Umbilical cord (tissue), 2 donors: Measurements from ENCODE around the gene OTULINL. TPM values are rescaled to one million over a fixed set of nuclear protein-coding genes. Genes with fewer than 3 reads are reported as not detected.

ENCODE experiments used
- DNase-seq: peaks from one replicate; pipeline ENCODE4 v3.0.0-alpha.2; 2015; ENCODE audit warnings: low spot score
- total RNA-seq: library from RNA; depleted of rRNA; stranded (reverse); fragments of >200 nt; gene quantifications from one replicate; pipeline ENCODE4 v1.2.3, GENCODE V29; 2014; ENCODE audit warnings: low replicate concordance; ENCODE audit not compliant: insufficient read depth

Gene OTULINL
- total RNA-seq, 1 donor from 2014 or later: 3.1 TPM

- DNase-seq: no peak
These were observed 4.4 kb upstream of the OTULINL start for GRCh38 chr5:14577079-14577725.

DNA sequence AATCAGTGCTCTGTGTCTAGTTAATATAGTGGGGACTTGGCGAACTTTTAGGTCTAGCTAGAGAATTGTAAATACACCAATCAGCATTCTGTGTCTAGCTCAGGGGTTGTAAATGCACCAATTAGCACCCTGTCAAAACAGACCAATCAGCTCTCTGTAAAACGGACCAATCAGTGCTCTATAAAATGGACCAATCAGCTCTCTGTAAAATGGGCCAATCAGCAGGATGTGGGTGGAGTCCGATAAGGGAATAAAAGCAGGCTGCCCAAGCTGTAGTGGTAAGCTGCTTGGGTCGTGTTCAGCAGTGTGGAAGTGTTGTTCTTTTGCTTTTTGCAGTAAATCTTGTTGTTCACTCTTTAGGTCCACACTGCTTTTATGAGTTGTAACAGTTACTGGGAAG, 3.6 kb upstream of the OTULINL start:
- DNase-seq: no peak

GRCh38 chr5:14579246-14579645, 2.3 kb upstream of the OTULINL start:
- no peak for DNase-seq

GRCh38 chr5:14579731-14580397, 1.7 kb upstream of the OTULINL start:
- DNase-seq: no peak

GRCh38 chr5:14580398-14581034, 1.1 kb upstream of the OTULINL start:
- DNase-seq: no peak

DNA sequence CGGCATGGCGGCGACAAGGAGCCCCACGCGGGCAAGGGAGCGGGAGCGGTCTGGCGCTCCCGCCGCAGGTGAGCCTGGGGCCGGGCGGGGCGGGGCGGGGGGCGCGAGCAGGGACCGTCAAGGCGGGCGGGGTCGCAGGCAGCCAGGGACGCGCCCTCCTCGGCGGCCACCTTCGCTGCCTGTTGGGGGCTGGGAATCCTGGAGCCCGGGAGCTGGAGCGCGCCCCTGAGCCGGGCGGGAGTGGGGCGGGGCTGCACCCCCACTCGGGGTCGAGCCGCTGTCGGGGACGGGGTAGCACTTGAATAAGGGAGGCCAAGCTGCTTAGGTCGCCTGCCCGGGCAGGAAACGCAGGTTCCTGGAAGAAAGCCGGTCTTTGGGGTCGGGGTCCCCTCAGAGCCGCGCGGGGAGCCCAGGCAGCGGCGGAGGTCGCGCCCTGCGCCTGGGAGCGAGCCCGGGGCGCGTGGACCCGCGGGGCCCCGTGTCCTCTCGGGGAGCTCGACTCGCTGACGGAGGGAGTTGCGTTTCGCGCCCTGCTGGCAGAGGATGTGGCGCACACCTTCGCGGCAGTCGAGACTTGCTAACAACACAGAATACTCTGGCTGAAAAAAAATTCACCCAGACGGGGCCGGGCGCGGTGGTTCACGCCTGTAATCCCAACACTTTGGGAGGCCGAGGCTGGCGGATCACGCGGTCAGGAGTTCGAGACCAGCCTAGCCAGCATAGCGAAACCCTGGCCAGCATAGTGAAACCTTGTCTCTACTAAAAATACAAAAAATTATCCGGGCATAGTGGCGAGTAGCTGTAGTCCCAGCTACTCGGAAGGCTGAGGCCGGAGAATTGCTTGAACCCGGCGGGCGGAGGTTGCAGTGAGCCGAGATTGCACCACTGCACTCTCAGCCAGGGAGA, 552 bp downstream of the OTULINL start:
- DNase-seq: peak; percentile 32

- DNase-seq: no peak
These were observed 1.2 kb downstream of the OTULINL start for GRCh38 chr5:14582797-14583137.

- no peak for DNase-seq
These were observed 3.3 kb downstream of the OTULINL start for GRCh38 chr5:14584848-14585247.

DNA sequence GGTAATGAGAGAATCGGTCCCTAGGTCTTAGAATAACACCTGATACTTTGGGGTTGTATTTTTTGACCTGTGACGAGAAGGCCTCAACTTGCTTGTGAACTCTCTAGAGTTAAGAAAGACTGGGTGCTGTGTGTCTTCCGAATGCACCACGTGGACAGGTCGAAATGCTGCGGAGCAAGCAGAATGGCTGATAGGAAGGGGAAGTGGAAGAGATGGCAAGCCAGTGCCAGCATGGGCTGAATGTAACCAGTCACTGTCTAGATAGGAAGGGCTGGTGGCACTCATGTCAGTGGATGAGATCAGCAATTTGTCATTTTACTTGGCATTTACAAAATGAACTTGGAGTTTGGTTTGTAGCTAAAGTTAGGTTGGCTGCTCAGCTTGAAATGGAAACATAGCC, 5.6 kb downstream of the OTULINL start:
- peak; percentile 29 for DNase-seq

DNA sequence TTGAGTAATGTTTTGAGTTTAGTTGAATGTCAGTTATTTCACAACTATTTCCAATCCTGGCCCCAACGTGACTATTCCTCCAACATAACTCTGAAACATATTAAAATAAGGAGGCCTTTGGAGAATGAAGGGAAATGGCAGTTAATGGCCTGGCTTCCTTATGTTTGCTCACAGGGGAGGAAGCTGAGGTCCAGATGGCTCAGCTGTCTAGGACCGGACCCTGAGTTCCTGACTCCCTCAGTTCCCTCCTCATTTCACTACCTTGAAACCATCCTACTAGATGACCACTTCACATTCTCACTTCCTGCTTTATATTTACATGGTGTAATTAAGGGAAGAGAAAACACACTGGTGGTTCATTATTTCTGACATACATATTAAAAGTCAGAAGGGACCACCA, 6.6 kb downstream of the OTULINL start:
- no peak for DNase-seq

DNA sequence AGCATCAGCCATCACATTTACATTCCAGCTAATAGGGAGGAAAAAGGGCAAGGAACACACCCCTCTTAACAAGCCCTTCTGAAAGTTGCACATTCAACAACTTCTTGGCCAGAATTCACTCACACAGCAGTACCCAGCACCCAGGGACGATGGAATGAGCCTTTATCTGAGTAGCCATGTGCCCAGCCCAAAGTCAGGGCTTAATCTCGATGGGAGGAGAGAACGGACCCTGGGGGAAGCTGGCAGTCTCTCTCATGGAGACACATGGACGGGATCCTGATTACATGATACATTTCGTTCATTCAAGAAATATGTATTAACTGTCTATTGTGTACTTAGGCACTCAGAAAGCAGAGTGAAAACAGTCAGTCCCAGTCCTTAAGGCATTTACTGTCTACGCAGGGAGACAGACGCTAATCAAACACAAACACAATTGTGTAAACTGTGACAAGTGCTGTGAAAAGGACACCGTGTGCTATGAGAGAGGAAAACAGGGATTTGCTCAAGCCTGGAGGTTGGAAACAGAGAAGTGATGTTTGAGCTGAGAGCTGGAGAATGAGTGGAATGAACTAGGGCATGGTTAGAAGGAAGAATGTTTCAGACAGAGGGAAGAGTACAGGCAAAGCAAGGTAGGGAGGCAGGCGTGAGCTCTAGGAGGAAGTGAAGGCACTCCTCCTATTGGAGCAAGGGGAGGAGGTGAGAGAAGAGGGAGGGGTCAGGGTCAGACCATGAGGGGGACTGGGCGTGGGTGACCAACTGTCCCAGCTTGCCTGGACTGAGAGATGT, 7.4 kb downstream of the OTULINL start:
- no peak for DNase-seq

DNA sequence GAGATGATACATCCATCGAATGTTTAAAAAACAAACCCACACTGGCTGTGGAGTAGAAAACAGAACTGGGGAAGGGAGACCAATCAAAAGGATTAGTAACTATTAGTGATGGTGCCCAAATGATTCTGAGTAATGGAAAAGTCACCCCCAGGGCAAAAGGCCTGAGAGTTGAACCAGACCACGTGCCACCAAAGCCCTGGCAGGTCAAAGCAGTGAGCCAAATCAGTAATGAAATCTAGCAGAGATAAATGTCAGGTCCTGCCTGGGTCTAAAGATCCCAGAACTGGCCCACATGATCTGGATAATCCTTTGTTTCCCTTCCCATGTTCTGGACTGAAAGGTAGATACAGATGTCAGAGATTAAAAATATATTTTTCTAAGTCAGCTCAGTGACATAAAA, 9.4 kb downstream of the OTULINL start:
- no peak for DNase-seq

- no peak for DNase-seq
These were observed 10.0 kb downstream of the OTULINL start for GRCh38 chr5:14591548-14591947.

- no peak for DNase-seq
These were observed 11.9 kb downstream of the OTULINL start for GRCh38 chr5:14593326-14594021.

- DNase-seq: no peak
These were observed 12.9 kb downstream of the OTULINL start for GRCh38 chr5:14594378-14595074.

DNA sequence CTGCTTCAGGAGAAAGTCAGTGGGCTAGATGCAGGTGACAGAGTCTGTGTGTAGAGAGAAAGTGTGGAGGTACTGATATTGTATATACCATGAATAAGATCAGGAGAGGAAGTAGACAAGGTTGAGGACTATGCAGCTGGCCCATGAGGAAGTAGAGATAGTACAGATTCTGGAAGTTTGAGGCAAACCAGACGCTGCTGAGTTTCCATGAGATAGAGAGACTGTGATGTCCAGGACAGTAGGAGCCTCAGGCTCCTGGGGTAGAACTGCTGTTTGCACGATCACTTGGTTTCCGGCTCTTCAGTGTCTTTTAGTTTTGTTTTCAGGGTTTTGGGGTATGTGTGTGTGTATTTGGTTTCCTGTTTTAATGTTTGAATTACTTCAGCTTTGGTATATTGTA, 13.6 kb downstream of the OTULINL start:
- peak; percentile 78 for DNase-seq

GRCh38 chr5:14595891-14596290, 14.3 kb downstream of the OTULINL start:
- DNase-seq: no peak

GRCh38 chr5:14597080-14597479, 15.5 kb downstream of the OTULINL start:
- no peak for DNase-seq

DNA sequence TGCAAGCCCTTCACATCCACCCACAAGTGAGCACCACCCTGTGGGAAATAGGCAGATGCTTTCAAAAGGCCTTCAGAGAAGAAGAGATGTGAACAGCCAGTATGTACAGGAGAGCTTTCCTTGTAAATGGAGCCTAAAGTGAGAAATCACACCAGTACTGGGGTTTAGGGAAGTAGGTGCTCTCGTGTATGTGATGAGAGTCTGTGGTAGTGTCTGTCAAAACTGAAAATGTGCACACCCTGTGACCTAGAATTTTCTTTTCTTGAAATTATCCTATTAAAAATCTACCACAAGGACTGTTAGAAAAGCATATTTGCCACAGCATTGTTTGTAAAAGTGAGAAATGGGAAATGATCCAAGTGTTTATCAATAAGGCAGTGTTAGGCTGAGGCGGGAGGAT, 16.6 kb downstream of the OTULINL start:
- no peak for DNase-seq

DNA sequence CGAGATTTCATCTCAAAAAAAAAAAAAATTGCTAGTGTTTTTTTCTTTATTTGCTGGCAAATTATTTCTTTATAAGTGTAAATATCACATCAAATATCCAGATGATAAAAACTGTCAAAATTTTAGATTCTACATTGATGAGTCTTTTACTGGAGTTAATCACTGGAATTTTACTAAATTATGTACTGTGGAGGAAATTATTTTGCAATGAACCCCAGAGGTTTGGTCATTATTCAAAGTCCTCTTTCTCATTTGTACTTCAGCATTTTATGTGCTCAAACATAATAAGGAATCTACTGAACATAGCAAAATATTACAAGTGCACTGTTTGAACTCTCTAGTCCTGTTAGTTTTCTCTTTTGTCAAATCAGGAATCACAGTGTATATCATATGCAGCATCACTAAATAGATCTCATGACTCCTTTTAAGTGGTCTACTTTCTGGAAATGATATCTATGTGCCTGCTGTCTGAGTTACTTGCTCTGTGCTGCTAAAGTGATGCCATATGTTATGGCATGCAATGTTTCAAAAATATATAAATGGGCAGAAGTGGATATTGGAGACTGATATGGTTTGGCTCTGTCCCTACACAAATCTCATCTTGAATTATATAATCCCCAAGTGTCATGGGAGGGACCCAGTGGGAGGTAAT, 18.0 kb downstream of the OTULINL start:
- no peak for DNase-seq
